ENCODE data around the gene ROCK2. TPM values are rescaled to one million over a fixed set of nuclear protein-coding genes. Genes with fewer than 3 reads are reported as not detected.

The ROCK2 gene
- total and polyA plus RNA-seq, 2 experiments from 2014 or later, result 34.5 to 59.6 TPM

- H3K4me2 ChIP-seq, result no peak overlapping the region
- peak overlapping the region; percentile 38 for H3K27ac ChIP-seq
Observed at GRCh38 chr2:11390399-11390658, 45.9 kb upstream of the ROCK2 start.

GRCh38 chr2:11389551-11390398 is 45.3 kb upstream of the ROCK2 start:
- Histone ChIP-seq H3K4me3 (no peak overlapping the region), H3K36me3 (replicated peaks; ENCODE audit: insufficient read depth, low read depth) (no peaks in the 10 kb centered on the region), H3K4me2 (peak overlapping the region; percentile 43), H2AFZ (no peak overlapping the region), H3K27me3 (no peaks in the 10 kb centered on the region), H3K4me1 (ENCODE audit: insufficient read depth) (peaks cover 51% of the 10 kb centered on the region), H3K27ac (peak overlapping the region; percentile 38), H3K9me2 (replicated peaks; ENCODE audit: insufficient read depth) (no peaks in the 10 kb centered on the region), H4K20me1 (ENCODE audit: insufficient read depth, poor library complexity, severe bottlenecking) (no peaks in the 10 kb centered on the region), H3K9me3 (ENCODE audit: low read depth) (no peaks in the 10 kb centered on the region), H3K79me2 (no peaks in the 10 kb centered on the region)
- peak; percentile 75 for DNase-seq (ENCODE audit: low spot score)
- WGBS (ENCODE audit: low lambda C conversion rate, missing lambda C conversion rate), result 57% methylated on average over 18 of the region's 18 CpGs
- no peak for TF ChIP-seq EZH2 (IDR thresholded peaks at IDR 0.05; ENCODE audit: borderline replicate concordance)
- no peak for TF ChIP-seq CTCF (IDR thresholded peaks at IDR 0.05; ENCODE audit: poor library complexity)
- no peak for TF ChIP-seq EZH2phosphoT487 (IDR thresholded peaks at IDR 0.05; ENCODE audit: low read depth, severe bottlenecking, unreplicated experiment)

More at GRCh38 chr2:11390399-11390658, 45.9 kb upstream of the ROCK2 start:
- no peak overlapping the region for H3K4me3 ChIP-seq
- 80% methylated on average over 5 of the region's 5 CpGs for WGBS (ENCODE audit: low lambda C conversion rate, missing lambda C conversion rate)
- peaks cover 45% of the 10 kb centered on the region for H3K4me1 ChIP-seq (ENCODE audit: insufficient read depth)
- no peaks in the 10 kb centered on the region for H4K20me1 ChIP-seq (ENCODE audit: insufficient read depth, poor library complexity, severe bottlenecking)
- no peaks in the 10 kb centered on the region for H3K79me2 ChIP-seq
- H3K36me3 ChIP-seq (replicated peaks; ENCODE audit: insufficient read depth, low read depth), result no peaks in the 10 kb centered on the region
- H3K9me3 ChIP-seq (ENCODE audit: low read depth), result no peaks in the 10 kb centered on the region
- no peak for TF ChIP-seq CTCF (IDR thresholded peaks at IDR 0.05; ENCODE audit: poor library complexity)
- no peaks in the 10 kb centered on the region for H3K27me3 ChIP-seq
- no peak overlapping the region for H2AFZ ChIP-seq
- no peaks in the 10 kb centered on the region for H3K9me2 ChIP-seq (replicated peaks; ENCODE audit: insufficient read depth)
- DNase-seq (ENCODE audit: low spot score), result no peak

GRCh38 chr2:11389052-11389420 is 44.6 kb upstream of the ROCK2 start:
- Histone ChIP-seq H3K4me3 (no peak overlapping the region), H3K4me2 (peak overlapping the region; percentile 43), H3K4me1 (ENCODE audit: insufficient read depth) (peaks cover 52% of the 10 kb centered on the region), H3K36me3 (replicated peaks; ENCODE audit: insufficient read depth, low read depth) (no peaks in the 10 kb centered on the region), H3K79me2 (no peaks in the 10 kb centered on the region), H2AFZ (no peak overlapping the region), H3K27ac (peak overlapping the region; percentile 71), H4K20me1 (ENCODE audit: insufficient read depth, poor library complexity, severe bottlenecking) (no peaks in the 10 kb centered on the region), H3K9me3 (ENCODE audit: low read depth) (no peaks in the 10 kb centered on the region), H3K9me2 (replicated peaks; ENCODE audit: insufficient read depth) (no peaks in the 10 kb centered on the region), H3K27me3 (no peaks in the 10 kb centered on the region)
- WGBS (ENCODE audit: low lambda C conversion rate, missing lambda C conversion rate), result 72% methylated on average over 6 of the region's 6 CpGs
- no peak for TF ChIP-seq EZH2 (IDR thresholded peaks at IDR 0.05; ENCODE audit: borderline replicate concordance)
- TF ChIP-seq CTCF (IDR thresholded peaks at IDR 0.05; ENCODE audit: poor library complexity), result no peak
- no peak for TF ChIP-seq EZH2phosphoT487 (IDR thresholded peaks at IDR 0.05; ENCODE audit: low read depth, severe bottlenecking, unreplicated experiment)
- no peak for DNase-seq (ENCODE audit: low spot score)
